ENCODE results near the gene STX3.
"Not testable (repeated sequence)": the region's sequence is repeated elsewhere in the genome, so short reads cannot be mapped to it uniquely, and the experiment has no call there.

The STX3 gene

GRCh38 chr11:59841514-59841913, 86.3 kb downstream of the STX3 start:
- H3K4me3 ChIP-seq (ENCODE audit: control insufficient read depth, low read depth, low read length), result no peak overlapping the region
- TF ChIP-seq CTCF (conservative IDR thresholded peaks at IDR 0.05; ENCODE audit: control insufficient read depth, insufficient read depth, low read depth, low read length), result no peak
- no peak for DNase-seq (ENCODE audit: low read depth)

- no peak for DNase-seq (ENCODE audit: low read depth)
- H3K4me3 ChIP-seq (ENCODE audit: control insufficient read depth, low read depth, low read length), result no peak overlapping the region
- no peak for TF ChIP-seq CTCF (conservative IDR thresholded peaks at IDR 0.05; ENCODE audit: control insufficient read depth, insufficient read depth, low read depth, low read length)
Measured at GRCh38 chr11:59842316-59842715, 87.1 kb downstream of the STX3 start.

GRCh38 chr11:59845399-59845798, 90.2 kb downstream of the STX3 start, which contains the start of gene CBLIF:
CBLIF (minus strand) TSS chr11:59845499; CDS start chr11:59845453, 46 bp downstream.
- no peak within 1 kb of the TSS for H3K4me3 ChIP-seq (ENCODE audit: control insufficient read depth, low read depth, low read length)
- DNase-seq (ENCODE audit: low read depth), result no peak
- no peak for TF ChIP-seq CTCF (conservative IDR thresholded peaks at IDR 0.05; ENCODE audit: control insufficient read depth, insufficient read depth, low read depth, low read length)

- TF ChIP-seq CTCF (conservative IDR thresholded peaks at IDR 0.05; ENCODE audit: control insufficient read depth, insufficient read depth, low read depth, low read length), result no peak
- H3K4me3 ChIP-seq (ENCODE audit: control insufficient read depth, low read depth, low read length), result no peak overlapping the region
- DNase-seq (ENCODE audit: low read depth), result no peak
Measured at GRCh38 chr11:59846556-59846955, 91.4 kb downstream of the STX3 start.

DNA sequence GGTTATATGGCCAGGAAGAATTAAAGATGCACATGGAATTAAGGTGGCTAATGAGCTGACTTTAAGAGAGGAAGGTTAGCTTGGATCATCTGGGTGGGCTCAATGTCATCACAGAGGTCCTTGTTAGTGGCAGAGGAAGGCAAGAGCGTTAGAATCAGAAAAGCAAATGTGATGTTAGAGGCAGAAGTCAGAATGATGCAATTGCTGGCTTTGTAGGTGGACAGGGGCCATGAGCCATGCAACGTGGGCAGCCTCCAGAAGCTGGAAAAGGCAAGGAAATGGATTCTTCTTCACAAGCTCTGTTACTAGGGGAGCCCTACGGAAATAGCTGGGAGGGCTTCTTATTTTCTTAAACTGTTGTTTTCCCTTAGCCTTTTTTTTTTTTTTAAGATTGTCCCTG, 92.5 kb downstream of the STX3 start:
- no peak overlapping the region for H3K4me3 ChIP-seq (ENCODE audit: control insufficient read depth, low read depth, low read length)
- no peak for DNase-seq (ENCODE audit: low read depth)
- no peak for TF ChIP-seq CTCF (conservative IDR thresholded peaks at IDR 0.05; ENCODE audit: control insufficient read depth, insufficient read depth, low read depth, low read length)

GRCh38 chr11:59848439-59848838, 93.3 kb downstream of the STX3 start:
- not testable (repeated sequence) for H3K4me3 ChIP-seq (ENCODE audit: control insufficient read depth, low read depth, low read length); DNase-seq (ENCODE audit: low read depth)

- no peak overlapping the region for H3K4me3 ChIP-seq (ENCODE audit: control insufficient read depth, low read depth, low read length)
- no peak for TF ChIP-seq CTCF (conservative IDR thresholded peaks at IDR 0.05; ENCODE audit: control insufficient read depth, insufficient read depth, low read depth, low read length)
- no peak for DNase-seq (ENCODE audit: low read depth)
Measured at GRCh38 chr11:59849129-59849528, 94.0 kb downstream of the STX3 start.

GRCh38 chr11:59849551-59849950, 94.4 kb downstream of the STX3 start:
- not testable (repeated sequence) for H3K4me3 ChIP-seq (ENCODE audit: control insufficient read depth, low read depth, low read length); DNase-seq (ENCODE audit: low read depth)

DNA sequence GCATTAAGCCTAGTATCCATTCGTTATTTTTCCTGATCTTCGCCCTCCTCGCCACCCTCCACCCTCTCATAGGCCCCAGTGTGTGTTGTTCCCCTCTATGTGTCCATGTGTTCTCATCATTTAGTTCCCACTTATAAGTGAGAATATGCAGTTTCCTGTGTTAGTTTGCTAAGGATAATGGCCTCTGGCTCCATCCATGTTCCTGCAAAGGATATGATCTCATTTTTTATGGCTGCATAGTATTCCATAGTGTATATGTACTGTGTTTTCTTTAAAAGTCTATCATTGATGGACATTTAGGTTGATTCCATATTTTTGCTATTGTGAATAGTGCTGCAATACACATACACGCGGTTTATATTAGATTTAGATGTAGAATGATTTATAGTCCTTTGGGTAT, 96.2 kb downstream of the STX3 start:
- H3K4me3 ChIP-seq (ENCODE audit: control insufficient read depth, low read depth, low read length); DNase-seq (ENCODE audit: low read depth): not testable (repeated sequence)
